ENCODE results near the gene RNU1-2. TPM values are rescaled to one million over a fixed set of nuclear protein-coding genes. Genes with fewer than 3 reads are reported as not detected.
"Not testable (repeated sequence)": the region's sequence is repeated elsewhere in the genome, so short reads cannot be mapped to it uniquely, and the experiment has no call there.

Gene RNU1-2
- polyA plus RNA-seq, 1 donor from 2014 or later = not detected

DNA sequence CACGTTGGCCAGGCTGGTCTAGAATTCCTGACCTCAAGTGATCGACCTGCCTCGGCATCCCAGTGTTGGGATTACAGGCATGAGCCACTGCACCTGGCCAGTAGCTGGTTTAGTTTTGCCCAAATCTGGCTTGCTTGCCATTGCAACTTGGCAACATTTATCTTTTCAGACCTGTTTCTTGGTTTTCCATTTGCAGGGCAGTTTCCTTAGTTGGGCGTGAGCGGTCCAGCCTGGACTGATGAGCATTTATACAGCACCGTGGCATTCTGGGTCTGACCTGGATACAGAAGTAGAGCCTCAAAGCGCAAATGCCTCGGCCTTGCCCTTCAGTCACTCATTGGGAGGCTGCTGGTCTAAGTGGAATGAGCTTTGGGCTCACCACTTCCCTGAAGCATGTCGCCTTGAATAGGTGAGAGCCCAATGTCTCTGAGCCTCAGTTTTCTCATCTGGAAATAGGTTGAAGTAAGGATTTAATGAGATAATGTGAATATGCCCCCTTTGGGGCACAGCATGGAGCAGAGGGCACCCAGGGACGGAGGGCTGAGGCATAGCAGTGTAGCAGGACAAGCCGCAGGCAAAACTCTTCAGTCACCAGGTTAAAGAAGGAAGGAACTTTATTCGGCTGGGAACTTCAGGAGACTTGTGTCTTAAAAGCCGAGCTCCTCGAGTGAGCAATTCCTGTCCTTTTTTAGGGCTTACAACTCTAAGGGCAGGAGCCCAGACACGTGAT lies 23.3 kb downstream of the RNU1-2 start:
- H3K9me3 ChIP-seq (ENCODE audit: low read length); H3K9me2 ChIP-seq (ENCODE audit: insufficient read depth, low read length); H2AFZ ChIP-seq (ENCODE audit: low read depth, low read length); H3K27me3 ChIP-seq (ENCODE audit: insufficient read depth, low read depth, low read length); H3K27ac ChIP-seq (ENCODE audit: low read length); H3K79me2 ChIP-seq (replicated peaks; ENCODE audit: insufficient read depth, low read length); H3F3A ChIP-seq (ENCODE audit: insufficient read depth, low read length, poor library complexity, severe bottlenecking); H3K36me3 ChIP-seq (ENCODE audit: insufficient read depth, low read length); H3K9ac ChIP-seq (ENCODE audit: low read length); H4K20me1 ChIP-seq (ENCODE audit: insufficient read depth); H3K4me3 ChIP-seq (ENCODE audit: low read length); H3K4me2 ChIP-seq (ENCODE audit: low read length): not testable (repeated sequence)

DNA sequence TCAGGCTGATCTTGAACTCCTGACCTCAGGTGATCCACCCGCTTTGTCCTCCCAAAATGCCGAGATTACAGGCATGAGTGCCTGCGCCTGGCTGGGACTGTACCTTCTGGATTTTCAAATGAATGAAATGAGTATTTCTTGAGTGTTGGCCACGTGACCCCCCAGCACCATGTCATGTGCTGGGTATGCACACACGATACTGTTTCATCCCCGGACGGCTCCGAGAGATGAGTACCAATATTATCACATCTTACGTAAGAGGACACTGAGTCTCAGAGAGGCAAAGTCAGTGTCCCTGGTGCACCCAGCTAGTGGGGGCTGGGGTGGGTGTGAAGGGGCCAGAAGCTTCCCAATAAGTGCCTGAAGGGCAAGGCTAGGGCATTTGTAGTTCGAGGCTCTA lies 25.2 kb downstream of the RNU1-2 start:
- Histone ChIP-seq H3K9ac (ENCODE audit: low read length) (peak overlapping the region; percentile 64), H3K79me2 (replicated peaks; ENCODE audit: insufficient read depth, low read length) (peaks cover 16% of the 10 kb centered on the region), H3K27me3 (ENCODE audit: insufficient read depth, low read depth, low read length) (no peaks in the 10 kb centered on the region), H3K9me3 (ENCODE audit: low read length) (no peaks in the 10 kb centered on the region), H3K27ac (ENCODE audit: low read length) (peak overlapping the region; percentile 45), H4K20me1 (ENCODE audit: insufficient read depth) (no peaks in the 10 kb centered on the region), H2AFZ (ENCODE audit: low read depth, low read length) (no peak overlapping the region), H3F3A (ENCODE audit: insufficient read depth, low read length, poor library complexity, severe bottlenecking) (no peaks in the 10 kb centered on the region), H3K4me2 (ENCODE audit: low read length) (peak overlapping the region; percentile 73), H3K36me3 (ENCODE audit: insufficient read depth, low read length) (no peaks in the 10 kb centered on the region), H3K4me3 (ENCODE audit: low read length) (peak overlapping the region; percentile 70), H3K9me2 (ENCODE audit: insufficient read depth, low read length) (no peaks in the 10 kb centered on the region)
- no peak for TF ChIP-seq POLR2AphosphoS5 (IDR thresholded peaks at IDR 0.05)
- TF ChIP-seq TAF1 (IDR thresholded peaks at IDR 0.05; ENCODE audit: low read depth) = no peak
- no peak for TF ChIP-seq REST (IDR thresholded peaks at IDR 0.05; ENCODE audit: borderline replicate concordance)
- no peak for TF ChIP-seq EP300 (conservative IDR thresholded peaks at IDR 0.05; ENCODE audit: poor library complexity, severe bottlenecking)
- TF ChIP-seq RAD21 (conservative IDR thresholded peaks at IDR 0.05) = no peak
- no peak for TF ChIP-seq SMC3 (conservative IDR thresholded peaks at IDR 0.05; ENCODE audit: poor library complexity)
- no peak for TF ChIP-seq MXI1 (conservative IDR thresholded peaks at IDR 0.05; ENCODE audit: poor library complexity, severe bottlenecking)
- TF ChIP-seq CTCF (IDR thresholded peaks at IDR 0.05; ENCODE audit: poor library complexity, severe bottlenecking) = no peak
- no peak for TF ChIP-seq EZH2 (IDR thresholded peaks at IDR 0.05; ENCODE audit: borderline replicate concordance, insufficient read depth, low read length, poor library complexity, severe bottlenecking)
